B cell (primary cell): ENCODE results near the gene CD177. TPM values are rescaled to one million over a fixed set of nuclear protein-coding genes. Genes with fewer than 3 reads are reported as not detected.
"Not testable (repeated sequence)": the region's sequence is repeated elsewhere in the genome, so short reads cannot be mapped to it uniquely, and the experiment has no call there.

Source experiments
- ATAC-seq: fragments of 200-7000 bp; cut with Tn5 transposase; one replicate; pipeline ENCODE4 v1.10.0; 2021; ENCODE audit warnings: low read depth, mild to moderate bottlenecking, moderate number of reproducible peaks, moderate library complexity
- CTCF ChIA-PET: fragments of 350-600 bp; sonication (Branson Sonifier 250); formaldehyde crosslinking; loops from one replicate; lab custom pipeline; 2021; ENCODE audit warnings: antibody characterized with exemption, inconsistent platforms; lab: Charles Lee
- POLR2A ChIA-PET: fragments of 350-600 bp; sonication (Branson Sonifier 250); formaldehyde crosslinking; loops from one replicate; lab custom pipeline; 2021; ENCODE audit warnings: antibody characterized with exemption; lab: Charles Lee
- DNase-seq: peaks from one replicate; pipeline ENCODE4 v3.0.0; 2013
- H2AFZ ChIP-seq: 2 replicates; pipeline ENCODE4 v1.6.1; 2012; ENCODE audit warnings: mild to moderate bottlenecking, low read depth, low read length; ENCODE audit not compliant: insufficient read depth, poor library complexity, severe bottlenecking
- H3K27ac ChIP-seq, 2 donors: 1 replicate in 1 of 2; 2 replicates in 1 of 2; pipeline ENCODE4 v1.5.1; 2012 to 2013; ENCODE audit warnings: low read length in 2 of 2, mild to moderate bottlenecking in 2 of 2, moderate library complexity in 1 of 2
- H3K27me3 ChIP-seq, 4 experiments: fragments of 200-600 bp in 1 of 4; sonication (generic) in 1 of 4; replicated peaks in 1 of 4; 1 replicate in 2 of 4; 2 replicates in 2 of 4; pipeline versions ENCODE4 v1.6.1 to v1.7.0; 2013 to 2016; ENCODE audit warnings: low read length in 3 of 4, mild to moderate bottlenecking in 2 of 4, mixed read lengths in 1 of 4, moderate library complexity in 1 of 4; ENCODE audit not compliant: insufficient read depth in 4 of 4, control insufficient read depth in 3 of 4; ENCODE audit errors: control extremely low read depth in 1 of 4
- H3K36me3 ChIP-seq, 2 experiments: replicated peaks in 1 of 2; 1 replicate in 1 of 2; 2 replicates in 1 of 2; pipeline versions ENCODE4 v1.6.1 to v1.7.1; 2013; ENCODE audit warnings: low read length in 1 of 2; ENCODE audit not compliant: insufficient read depth in 2 of 2, control insufficient read depth in 1 of 2; ENCODE audit errors: control extremely low read depth in 1 of 2, extremely low read depth in 1 of 2
- H3K4me1 ChIP-seq, 2 donors: fragments of 200-600 bp in 1 of 2; sonication (generic) in 1 of 2; 1 replicate in 1 of 2; 2 replicates in 1 of 2; pipeline versions ENCODE4 v1.5.1 to v1.6.1; 2013 to 2017; ENCODE audit warnings: low read length in 2 of 2; ENCODE audit not compliant: control insufficient read depth in 2 of 2, insufficient read depth in 2 of 2
- H3K4me2 ChIP-seq: replicated peaks from 2 replicates; pipeline ENCODE3; 2012; ENCODE audit warnings: mild to moderate bottlenecking, low read depth, low read length; ENCODE audit not compliant: poor library complexity, severe bottlenecking
- H3K4me3 ChIP-seq, 5 experiments: fragments of 200-600 bp in 1 of 5; sonication (generic) in 1 of 5; 1 replicate in 3 of 5; 2 replicates in 2 of 5; pipeline versions ENCODE4 v1.5.1 to v1.7.0; 2011 to 2016; ENCODE audit warnings: low read length in 4 of 5, mild to moderate bottlenecking in 4 of 5, low read depth in 2 of 5, control low read depth in 1 of 5, moderate library complexity in 1 of 5; ENCODE audit not compliant: insufficient read depth in 1 of 5; ENCODE audit errors: control extremely low read depth in 1 of 5, extremely low read depth in 1 of 5
- H3K79me2 ChIP-seq: fragments of 200-600 bp; sonication (generic); one replicate; pipeline ENCODE4 v1.6.0; 2016; ENCODE audit warnings: low read length; ENCODE audit not compliant: control insufficient read depth, insufficient read depth
- H3K9ac ChIP-seq: fragments of 200-600 bp; sonication (generic); 2 replicates; pipeline ENCODE4 v1.6.1; 2017; ENCODE audit warnings: mild to moderate bottlenecking, low read length, moderate library complexity
- H3K9me3 ChIP-seq, 3 donors: one replicate each; pipeline versions ENCODE4 v1.6.1 to v1.7.1; 2013; ENCODE audit warnings: low read length in 2 of 3; ENCODE audit not compliant: control insufficient read depth in 2 of 3, insufficient read depth in 1 of 3; ENCODE audit errors: control extremely low read depth in 1 of 3
- H4K20me1 ChIP-seq: 2 replicates; pipeline ENCODE4 v1.6.0; 2012; ENCODE audit warnings: mild to moderate bottlenecking, low read length; ENCODE audit not compliant: insufficient read depth, control insufficient read depth, poor library complexity, severe bottlenecking
- H3K27ac Mint-ChIP-seq: one replicate; pipeline ENCODE4 v1.8.0; 2021; ENCODE audit warnings: mixed read lengths
- H3K27me3 Mint-ChIP-seq: one replicate; pipeline ENCODE4 v1.8.0; 2021; ENCODE audit warnings: mixed read lengths
- H3K4me1 Mint-ChIP-seq: one replicate; pipeline ENCODE4 v1.8.0; 2021; ENCODE audit warnings: mixed read lengths
- H3K4me3 Mint-ChIP-seq: one replicate; pipeline ENCODE4 v1.8.0; 2021; ENCODE audit warnings: mixed read lengths
- H3K9me3 Mint-ChIP-seq: one replicate; pipeline ENCODE4 v1.8.0; 2022; ENCODE audit warnings: mixed read lengths; ENCODE audit not compliant: insufficient read depth
- EZH2 ChIP-seq: IDR thresholded peaks from 2 replicates; pipeline ENCODE4 v1.6.1; 2012; ENCODE audit warnings: borderline replicate concordance, low read depth, mild to moderate bottlenecking, moderate library complexity, low read length; ENCODE audit not compliant: insufficient read depth, poor library complexity, severe bottlenecking
- WGBS: methylation state at CpG from one replicate; pipeline ENCODE4 v1.1.5; 2013; ENCODE audit warnings: missing lambda C conversion rate; ENCODE audit not compliant: insufficient coverage; 5-methylcytosine and 5-hydroxymethylcytosine counted together
- intact Hi-C: fragments of 100-400 bp; cut with micrococcal nuclease; formaldehyde crosslinking; loops from one replicate; pipeline ENCODE4 v1.10.0; 2022
- polyA plus RNA-seq: library from polyadenylated mRNA; depleted of rRNA; stranded (reverse); fragments of >200 nt; gene quantifications from 2 replicates; pipeline ENCODE4 v1.2.3, GENCODE V29; 2012
- total RNA-seq, 2 donors: library from RNA; stranded (reverse); fragments of 120-200 nt in 1 of 2; gene quantifications; 1 replicate in 1 of 2; 2 replicates in 1 of 2; pipeline versions ENCODE4 v1.2.3 to v1.2.4, GENCODE V29; 2013 to 2022
- TF ChIP-seq, protein P1 (sequence below): fragments of 200-600 bp; IDR thresholded peaks from one replicate; pipeline ENCODE4 v1.8.0; 2022; ENCODE audit warnings: antibody characterized with exemption, mild to moderate bottlenecking

Gene CD177
- total and polyA plus RNA-seq, 2 donors (not counting 1 experiment from before 2014, with no cell fraction given), result not detected

- DNase-seq, ATAC-seq, H4K20me1 ChIP-seq, H2AFZ ChIP-seq, H3K27ac Mint-ChIP-seq, H3K4me3 ChIP-seq, CTCF ChIA-PET, H3K27me3 ChIP-seq, H3K36me3 ChIP-seq, H3K4me2 ChIP-seq, H3K4me1 ChIP-seq, H3K9me3 Mint-ChIP-seq, H3K4me1 Mint-ChIP-seq, H3K79me2 ChIP-seq, H3K27ac ChIP-seq, intact Hi-C loops, POLR2A ChIA-PET, H3K4me3 Mint-ChIP-seq, H3K9ac ChIP-seq: not testable (repeated sequence)
- WGBS, result 90% methylated on average over 2 of the region's 8 CpGs
- H3K9me3 ChIP-seq, result peaks cover 0 to 22% (median 0%) of the 10 kb centered on the region in 3 donors
- peaks cover 20% of the 10 kb centered on the region for H3K27me3 Mint-ChIP-seq
Observed at GRCh38 chr19:43349813-43350212, 3.7 kb upstream of the CD177 start.

DNA sequence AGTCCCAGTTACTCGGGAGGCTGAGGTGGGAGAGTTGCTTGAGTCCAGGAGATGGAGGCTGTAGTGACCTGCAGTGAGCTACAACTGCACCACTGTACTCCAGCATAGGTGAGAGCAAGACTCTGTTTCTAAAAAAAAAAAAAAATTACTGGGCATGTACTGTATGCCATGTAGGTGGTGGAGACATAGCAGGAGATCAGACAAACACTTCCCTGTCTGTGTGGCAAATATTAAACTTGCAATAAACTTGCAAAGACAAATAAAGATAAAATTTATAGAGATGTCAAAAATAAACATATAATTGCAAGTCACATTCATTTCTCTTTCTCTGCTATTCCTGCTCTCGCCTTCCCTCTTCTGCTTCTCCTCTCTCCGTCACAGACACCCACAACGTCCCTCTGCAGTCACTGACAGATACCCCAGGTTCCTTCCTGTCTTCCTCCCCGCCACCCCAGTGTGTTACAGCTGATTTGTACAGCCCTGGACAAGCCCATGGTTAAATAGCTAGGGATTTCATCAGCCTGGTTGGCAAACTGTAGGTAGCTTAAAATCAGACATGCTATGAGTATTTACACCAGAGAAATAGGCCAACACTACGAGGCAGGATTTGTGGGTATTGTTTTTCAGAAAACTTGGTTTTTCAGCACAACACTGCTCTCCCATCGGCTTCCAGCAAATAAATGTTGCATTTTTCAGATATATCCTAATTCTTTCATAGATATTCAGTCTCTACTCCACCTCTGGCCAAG lies 1.3 kb upstream of the CD177 start:
- Histone ChIP-seq H3K4me1 (no peaks in the 10 kb centered on the region), H3K9ac (no peak overlapping the region), H3K36me3 (no peaks in the 10 kb centered on the region), H3K4me3 (no peak overlapping the region), H3K27ac (no peak overlapping the region), H3K79me2 (no peaks in the 10 kb centered on the region), H3K9me3 (peaks cover 0 to 16% (median 0%) of the 10 kb centered on the region in 3 donors), H2AFZ (no peak overlapping the region), H3K27me3 (no peaks in the 10 kb centered on the region), H3K4me2 (no peak overlapping the region), H4K20me1 (no peaks in the 10 kb centered on the region)
- no peaks in the 10 kb centered on the region for H3K4me1 Mint-ChIP-seq
- no peak overlapping the region for H3K27ac Mint-ChIP-seq
- DNase-seq, result no peak
- no peak for ATAC-seq
- no peaks in the 10 kb centered on the region for H3K9me3 Mint-ChIP-seq
- ChIA-PET CTCF (no interaction called here), POLR2A (no interaction called here)
- TF ChIP-seq EZH2, result no peak
- TF ChIP-seq, protein P1, sequence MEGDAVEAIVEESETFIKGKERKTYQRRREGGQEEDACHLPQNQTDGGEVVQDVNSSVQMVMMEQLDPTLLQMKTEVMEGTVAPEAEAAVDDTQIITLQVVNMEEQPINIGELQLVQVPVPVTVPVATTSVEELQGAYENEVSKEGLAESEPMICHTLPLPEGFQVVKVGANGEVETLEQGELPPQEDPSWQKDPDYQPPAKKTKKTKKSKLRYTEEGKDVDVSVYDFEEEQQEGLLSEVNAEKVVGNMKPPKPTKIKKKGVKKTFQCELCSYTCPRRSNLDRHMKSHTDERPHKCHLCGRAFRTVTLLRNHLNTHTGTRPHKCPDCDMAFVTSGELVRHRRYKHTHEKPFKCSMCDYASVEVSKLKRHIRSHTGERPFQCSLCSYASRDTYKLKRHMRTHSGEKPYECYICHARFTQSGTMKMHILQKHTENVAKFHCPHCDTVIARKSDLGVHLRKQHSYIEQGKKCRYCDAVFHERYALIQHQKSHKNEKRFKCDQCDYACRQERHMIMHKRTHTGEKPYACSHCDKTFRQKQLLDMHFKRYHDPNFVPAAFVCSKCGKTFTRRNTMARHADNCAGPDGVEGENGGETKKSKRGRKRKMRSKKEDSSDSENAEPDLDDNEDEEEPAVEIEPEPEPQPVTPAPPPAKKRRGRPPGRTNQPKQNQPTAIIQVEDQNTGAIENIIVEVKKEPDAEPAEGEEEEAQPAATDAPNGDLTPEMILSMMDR, result no peak
- 8% methylated on average over 2 of the region's 7 CpGs for WGBS
- intact Hi-C loops, result no loop called here
- H3K27me3 Mint-ChIP-seq, result peaks cover 25% of the 10 kb centered on the region
- no peak overlapping the region for H3K4me3 Mint-ChIP-seq
